Gastrocnemius medialis (tissue), 4 donors: Measurements from ENCODE around the gene MRPL17.

ENCODE experiments used
- POLR2A ChIP-seq, 2 donors: fragments of 450-650 bp; IDR thresholded peaks; one replicate each; pipeline ENCODE4 v1.6.1; 2017; ENCODE audit warnings: antibody characterized with exemption in 2 of 2, mild to moderate bottlenecking in 2 of 2, moderate library complexity in 2 of 2
- TF ChIP-seq, protein P1 (sequence below), 5 experiments: fragments of 450-650 bp in 3 of 5; fragments of 200-600 bp in 2 of 5; sonication (generic) in 2 of 5; IDR thresholded peaks in 4 of 5; conservative IDR thresholded peaks in 1 of 5; 1 replicate in 4 of 5; 2 replicates in 1 of 5; pipeline ENCODE4 v1.5.1; 2016 to 2019; ENCODE audit warnings: antibody characterized with exemption in 5 of 5, mild to moderate bottlenecking in 3 of 5, moderate library complexity in 3 of 5

DNA sequence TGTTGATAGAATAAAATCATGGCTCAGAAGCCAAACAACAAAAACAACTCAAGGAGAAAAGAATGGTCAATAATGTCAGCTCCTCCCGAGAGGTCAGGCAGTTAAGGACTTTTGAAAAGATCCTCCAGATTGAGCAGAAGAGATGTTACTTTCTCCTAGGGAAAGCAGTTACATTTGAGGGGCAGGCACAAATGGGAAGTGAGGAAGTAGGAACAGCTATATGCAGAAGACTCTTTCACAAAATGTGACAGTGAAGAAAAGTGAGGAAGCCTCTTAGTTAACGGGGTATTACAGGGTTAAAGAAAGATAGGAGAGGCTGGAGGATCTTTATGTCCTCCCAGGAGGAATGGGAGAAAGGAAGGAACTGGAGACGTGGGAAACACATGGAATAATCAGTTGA, 31.0 kb downstream of the MRPL17 start:
- TF ChIP-seq, protein P1, sequence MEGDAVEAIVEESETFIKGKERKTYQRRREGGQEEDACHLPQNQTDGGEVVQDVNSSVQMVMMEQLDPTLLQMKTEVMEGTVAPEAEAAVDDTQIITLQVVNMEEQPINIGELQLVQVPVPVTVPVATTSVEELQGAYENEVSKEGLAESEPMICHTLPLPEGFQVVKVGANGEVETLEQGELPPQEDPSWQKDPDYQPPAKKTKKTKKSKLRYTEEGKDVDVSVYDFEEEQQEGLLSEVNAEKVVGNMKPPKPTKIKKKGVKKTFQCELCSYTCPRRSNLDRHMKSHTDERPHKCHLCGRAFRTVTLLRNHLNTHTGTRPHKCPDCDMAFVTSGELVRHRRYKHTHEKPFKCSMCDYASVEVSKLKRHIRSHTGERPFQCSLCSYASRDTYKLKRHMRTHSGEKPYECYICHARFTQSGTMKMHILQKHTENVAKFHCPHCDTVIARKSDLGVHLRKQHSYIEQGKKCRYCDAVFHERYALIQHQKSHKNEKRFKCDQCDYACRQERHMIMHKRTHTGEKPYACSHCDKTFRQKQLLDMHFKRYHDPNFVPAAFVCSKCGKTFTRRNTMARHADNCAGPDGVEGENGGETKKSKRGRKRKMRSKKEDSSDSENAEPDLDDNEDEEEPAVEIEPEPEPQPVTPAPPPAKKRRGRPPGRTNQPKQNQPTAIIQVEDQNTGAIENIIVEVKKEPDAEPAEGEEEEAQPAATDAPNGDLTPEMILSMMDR (IDR thresholded peaks at IDR 0.05 in 4 of 5, conservative IDR thresholded peaks at IDR 0.05 in 1 of 5): no peak
- TF ChIP-seq POLR2A (IDR thresholded peaks at IDR 0.05): no peak
